Measurements from ENCODE around the gene NXF2.
"Not testable (repeated sequence)": the region's sequence is repeated elsewhere in the genome, so short reads cannot be mapped to it uniquely, and the experiment has no call there.

The NXF2 gene, protein sequence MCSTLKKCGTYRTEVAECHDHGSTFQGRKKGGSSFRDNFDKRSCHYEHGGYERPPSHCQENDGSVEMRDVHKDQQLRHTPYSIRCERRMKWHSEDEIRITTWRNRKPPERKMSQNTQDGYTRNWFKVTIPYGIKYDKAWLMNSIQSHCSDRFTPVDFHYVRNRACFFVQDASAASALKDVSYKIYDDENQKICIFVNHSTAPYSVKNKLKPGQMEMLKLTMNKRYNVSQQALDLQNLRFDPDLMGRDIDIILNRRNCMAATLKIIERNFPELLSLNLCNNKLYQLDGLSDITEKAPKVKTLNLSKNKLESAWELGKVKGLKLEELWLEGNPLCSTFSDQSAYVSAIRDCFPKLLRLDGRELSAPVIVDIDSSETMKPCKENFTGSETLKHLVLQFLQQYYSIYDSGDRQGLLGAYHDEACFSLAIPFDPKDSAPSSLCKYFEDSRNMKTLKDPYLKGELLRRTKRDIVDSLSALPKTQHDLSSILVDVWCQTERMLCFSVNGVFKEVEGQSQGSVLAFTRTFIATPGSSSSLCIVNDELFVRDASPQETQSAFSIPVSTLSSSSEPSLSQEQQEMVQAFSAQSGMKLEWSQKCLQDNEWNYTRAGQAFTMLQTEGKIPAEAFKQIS

GRCh38 chrX:102246893-102247292 is at the start of gene NXF2:
Gene NXF2, plus strand, starts transcription at chrX:102247167. Its CDS starts 59,912 bp downstream, at chrX:102307079.
- DNase-seq: not testable (repeated sequence)

GRCh38 chrX:102207940-102208339 is 39.0 kb upstream of the NXF2 start:
- not testable (repeated sequence) for DNase-seq

- DNase-seq: not testable (repeated sequence)
Measured at GRCh38 chrX:102214986-102215385, 32.0 kb upstream of the NXF2 start, which contains the start of gene TCP11X1. Gene TCP11X1, plus strand, starts transcription at chrX:102215301.

DNA sequence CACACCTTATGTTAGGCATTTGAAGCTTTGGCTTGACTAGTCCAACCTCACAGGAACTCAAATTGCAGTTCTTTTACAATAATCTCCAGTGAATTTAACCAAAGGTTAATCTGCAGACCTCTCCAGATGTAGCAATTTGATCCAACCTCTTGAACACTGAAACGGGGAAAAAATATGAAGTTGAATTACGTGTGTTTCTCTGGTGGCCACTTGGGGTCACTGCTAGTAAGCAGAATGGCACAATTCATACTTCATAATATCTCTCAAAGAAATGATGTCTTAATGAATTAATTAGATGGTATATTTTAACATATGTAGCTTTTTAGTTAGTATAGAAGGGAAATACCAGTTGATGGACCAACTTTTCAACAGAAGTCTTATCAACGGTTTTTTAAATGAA is 30.5 kb upstream of the NXF2 start:
- not testable (repeated sequence) for DNase-seq

DNA sequence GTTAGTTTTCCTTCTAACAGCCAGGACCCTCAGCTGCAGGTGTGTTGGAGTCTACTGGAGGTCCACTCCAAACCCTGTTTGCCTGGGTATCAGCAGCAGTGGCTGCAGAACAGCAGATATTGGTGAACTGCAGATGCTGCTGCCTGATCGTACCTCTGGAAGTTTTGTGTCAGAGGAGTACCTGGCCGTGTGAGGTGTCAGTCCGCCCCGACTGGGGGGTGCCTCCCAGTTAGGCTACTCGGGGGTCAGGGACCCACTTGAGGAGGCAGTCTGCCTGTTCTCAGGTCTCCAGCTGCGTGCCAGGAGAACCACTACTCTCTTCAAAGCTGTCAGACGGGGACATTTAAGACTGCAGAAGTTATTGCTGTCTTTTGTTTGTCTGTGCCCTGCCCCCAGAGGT is 11.3 kb upstream of the NXF2 start:
- not testable (repeated sequence) for DNase-seq

- DNase-seq: not testable (repeated sequence)
Measured at GRCh38 chrX:102240265-102240664, 6.7 kb upstream of the NXF2 start.

GRCh38 chrX:102272231-102272630 is 25.3 kb downstream of the NXF2 start:
- DNase-seq: not testable (repeated sequence)

GRCh38 chrX:102338162-102338561 is 91.2 kb downstream of the NXF2 start:
- no peak for DNase-seq

DNA sequence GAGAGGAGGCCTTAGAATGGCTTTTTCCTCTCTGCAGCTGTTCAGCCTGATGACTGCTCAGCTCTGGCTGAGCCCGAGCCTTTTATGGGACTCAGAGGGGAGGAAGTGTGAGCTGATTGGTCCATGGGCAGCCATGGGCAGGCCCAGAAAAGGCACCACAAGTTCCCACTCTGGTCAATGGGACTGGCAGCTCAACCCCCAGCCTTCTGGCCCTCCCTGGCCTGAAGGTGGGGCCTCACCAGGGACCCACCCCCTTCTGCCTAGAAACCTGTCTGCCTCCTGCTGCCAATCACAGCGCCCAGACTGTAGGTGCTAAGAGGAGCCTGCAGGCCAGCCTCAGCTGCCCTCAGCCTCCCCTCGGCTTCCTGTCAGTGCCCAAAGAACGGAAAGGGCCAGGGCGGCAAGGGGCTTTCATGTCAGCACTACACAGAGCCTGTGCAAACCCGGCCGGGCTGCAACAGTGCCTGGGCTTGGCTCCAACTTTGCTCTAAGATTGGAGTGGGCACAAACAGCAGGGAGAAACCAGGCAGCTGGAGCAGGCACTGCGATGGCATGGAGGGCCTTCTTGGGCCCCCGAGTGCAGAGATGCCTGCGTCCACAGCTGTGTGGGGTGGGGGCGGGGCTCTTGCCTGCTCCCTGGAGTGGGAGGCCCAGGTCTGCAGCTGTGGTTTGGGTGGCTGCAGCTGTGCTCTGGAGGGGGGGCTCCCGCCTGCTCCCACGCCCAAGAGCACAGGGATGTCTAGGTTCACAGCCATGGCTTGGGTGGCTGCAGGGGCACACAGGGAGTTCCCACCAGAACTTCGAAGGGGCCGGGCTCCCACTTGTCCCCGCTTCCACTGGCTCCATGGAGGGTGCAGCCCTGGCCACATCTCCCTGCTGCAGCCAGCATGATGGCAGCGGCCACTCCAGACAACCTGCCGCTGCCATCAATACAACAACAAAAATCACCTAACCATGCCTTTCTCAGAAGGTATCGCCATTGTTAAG is 92.6 kb downstream of the NXF2 start:
- DNase-seq: no peak

DNA sequence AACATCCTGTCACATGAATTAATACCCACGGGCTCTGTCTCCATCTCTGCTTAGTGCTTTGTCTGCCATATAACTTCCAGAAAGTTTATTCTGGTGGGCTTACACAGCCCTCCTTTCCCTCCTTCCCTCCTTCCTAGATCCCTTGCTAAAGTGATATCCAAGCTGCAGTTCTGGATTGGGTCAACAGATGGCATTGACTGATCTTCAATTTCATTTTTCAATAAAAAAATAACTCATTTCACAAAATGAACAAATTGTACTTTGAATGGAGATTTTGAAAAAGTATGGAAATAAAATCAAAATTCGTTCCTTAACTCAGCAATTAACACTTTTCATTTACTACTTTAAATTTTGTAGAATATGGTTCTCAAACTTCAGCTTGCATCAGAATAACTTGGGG is 94.9 kb downstream of the NXF2 start:
- no peak for DNase-seq

DNA sequence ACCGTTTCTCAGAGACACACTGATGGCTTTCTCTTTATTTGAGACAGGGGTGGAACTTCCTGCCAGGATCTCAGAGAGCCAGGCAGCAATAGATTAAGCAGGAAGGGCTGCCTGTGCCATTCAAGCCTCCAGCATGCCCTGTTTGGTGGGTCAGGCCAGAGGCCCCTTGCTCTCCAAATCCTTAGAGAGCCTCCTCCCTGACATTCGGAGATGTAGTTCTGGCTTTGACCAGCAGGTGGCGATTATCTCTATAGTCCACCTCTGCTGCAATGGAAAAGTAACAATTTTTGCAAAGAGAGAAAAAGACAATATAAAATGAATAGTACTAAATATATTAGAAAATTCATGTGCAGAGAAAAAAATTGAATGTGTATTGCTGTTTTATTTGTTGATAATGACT is 98.9 kb downstream of the NXF2 start:
- peak; percentile 2 for DNase-seq

Data from NCI-H226 (cell line).